HEK293 (cell line): ENCODE measurements around the gene MBP.

Experiments
- CTCF ChIA-PET: fragments of 350-600 bp; formaldehyde crosslinking; extraction: SDS; loops from one replicate; lab custom pipeline; 2021; ENCODE audit warnings: antibody characterized with exemption; lab: Yijun Ruan, JAX
- POLR2A ChIA-PET: fragments of 300-600 bp; formaldehyde crosslinking; extraction: SDS; loops from one replicate; lab custom pipeline; 2020; ENCODE audit warnings: antibody characterized with exemption, inconsistent platforms; lab: Yijun Ruan, JAX
- H3K27ac ChIP-seq: fragments of 200-500 bp; sonication (Bioruptor generic); 2 replicates; pipeline ENCODE4 v1.5.1; 2014; ENCODE audit warnings: low read depth, low read length, control low read depth, inconsistent platforms; ENCODE audit errors: extremely low read depth
- H3K36me3 ChIP-seq, 2 experiments: fragments of 200-500 bp in 1 of 2; sonication (Bioruptor generic) in 1 of 2; 1 replicate in 1 of 2; 2 replicates in 1 of 2; pipeline ENCODE4 v1.5.1; 2014 to 2017; ENCODE audit warnings: inconsistent platforms in 2 of 2, low read length in 2 of 2; ENCODE audit not compliant: control insufficient read depth in 2 of 2, insufficient read depth in 1 of 2
- H3K4me1 ChIP-seq: fragments of 200-500 bp; sonication (Bioruptor generic); 2 replicates; pipeline ENCODE4 v1.5.1; 2014; ENCODE audit warnings: mild to moderate bottlenecking, low read length, inconsistent platforms; ENCODE audit not compliant: control insufficient read depth, insufficient read depth
- H3K4me3 ChIP-seq: 2 replicates; pipeline ENCODE4 v1.5.1; 2011; ENCODE audit warnings: low read depth, mild to moderate bottlenecking, control low read depth, low read length, moderate library complexity
- H3K9me3 ChIP-seq: fragments of 200-500 bp; sonication (Bioruptor generic); 2 replicates; pipeline ENCODE4 v1.5.1; 2014; ENCODE audit warnings: low read depth, low read length, inconsistent platforms; ENCODE audit not compliant: control insufficient read depth, insufficient read depth
- KLF16 ChIP-seq: fragments of 450-650 bp; formaldehyde crosslinking; IDR thresholded peaks from 2 replicates; pipeline ENCODE4 v1.5.1; 2017; ENCODE audit warnings: missing biosample characterization, missing genetic modification characterization
- KLF7 ChIP-seq: fragments of 450-650 bp; formaldehyde crosslinking; IDR thresholded peaks from 2 replicates; pipeline ENCODE4 v1.5.1; 2016; ENCODE audit warnings: missing biosample characterization, missing genetic modification characterization, borderline replicate concordance
- PRDM2 ChIP-seq: fragments of 450-650 bp; formaldehyde crosslinking; IDR thresholded peaks from 2 replicates; pipeline ENCODE4 v1.5.1; 2016; ENCODE audit warnings: missing biosample characterization, missing genetic modification characterization, borderline replicate concordance
- SCRT1 ChIP-seq: fragments of 450-650 bp; formaldehyde crosslinking; IDR thresholded peaks from 2 replicates; pipeline ENCODE4 v1.5.1; 2016; ENCODE audit warnings: missing biosample characterization, missing genetic modification characterization, borderline replicate concordance
- SP3 ChIP-seq: fragments of 450-650 bp; formaldehyde crosslinking; IDR thresholded peaks from 2 replicates; pipeline ENCODE4 v1.5.1; 2016; ENCODE audit warnings: missing biosample characterization, missing genetic modification characterization
- WT1 ChIP-seq: fragments of 450-650 bp; formaldehyde crosslinking; IDR thresholded peaks from 2 replicates; pipeline ENCODE4 v1.5.1; 2016; ENCODE audit warnings: missing biosample characterization, missing genetic modification characterization
- YY1 ChIP-seq: fragments of 450-650 bp; formaldehyde crosslinking; IDR thresholded peaks from 2 replicates; pipeline ENCODE4 v1.5.1; 2018; ENCODE audit warnings: missing biosample characterization, missing genetic modification characterization
- ZFP3 ChIP-seq: fragments of 450-650 bp; formaldehyde crosslinking; IDR thresholded peaks from 2 replicates; pipeline ENCODE4 v1.5.1; 2016; ENCODE audit warnings: low read depth, missing biosample characterization, missing genetic modification characterization
- ZNF184 ChIP-seq: fragments of 450-650 bp; IDR thresholded peaks from 2 replicates; pipeline ENCODE4 v1.5.1; 2018; ENCODE audit warnings: missing biosample characterization, mild to moderate bottlenecking, missing genetic modification characterization
- ZNF354C ChIP-seq: fragments of 450-650 bp; formaldehyde crosslinking; IDR thresholded peaks from 2 replicates; pipeline ENCODE4 v1.5.1; 2016; ENCODE audit warnings: missing biosample characterization, missing genetic modification characterization, low read depth, borderline replicate concordance
- ZNF416 ChIP-seq: fragments of 450-650 bp; formaldehyde crosslinking; IDR thresholded peaks from 2 replicates; pipeline ENCODE4 v1.5.1; 2016; ENCODE audit warnings: missing biosample characterization, missing genetic modification characterization
- ZNF639 ChIP-seq: fragments of 450-650 bp; formaldehyde crosslinking; IDR thresholded peaks from 2 replicates; pipeline ENCODE4 v1.5.1; 2016; ENCODE audit warnings: missing biosample characterization, missing genetic modification characterization
- ZNF654 ChIP-seq: fragments of 450-650 bp; formaldehyde crosslinking; IDR thresholded peaks from 2 replicates; pipeline ENCODE4 v1.5.1; 2016; ENCODE audit warnings: low read depth, missing biosample characterization, missing genetic modification characterization
- ZNF777 ChIP-seq: fragments of 450-650 bp; formaldehyde crosslinking; IDR thresholded peaks from 2 replicates; pipeline ENCODE4 v1.5.1; 2017; ENCODE audit warnings: missing biosample characterization, missing genetic modification characterization, borderline replicate concordance

Gene MBP

GRCh38 chr18:76996429-76996828 is 136.2 kb downstream of the MBP start:
- Histone ChIP-seq H3K4me1 (peaks cover 4% of the 10 kb centered on the region), H3K9me3 (no peaks in the 10 kb centered on the region), H3K4me3 (no peak overlapping the region), H3K36me3 (no peaks in the 10 kb centered on the region), H3K27ac (no peak overlapping the region)
- ChIA-PET CTCF (interaction anchor here (0.7 to 2.3 kb wide), 5 partner anchors 12 to 654 kb away, joined by 3 to 14 read pairs (median 5); no protein-coding TSS in a partner anchor), POLR2A (no interaction called here)
- TF ChIP-seq ZNF639 (tag by site-specific recombination) (no peak), ZFP3 (tag by site-specific recombination) (no peak), WT1 (no peak), KLF7 (no peak)
- TF ChIP-seq, all 188 proteins: peak for 0

- CTCF ChIA-PET = interaction anchor here (0.7 to 2.3 kb wide), 2 partner anchors 12 to 73 kb away, joined by 3 to 14 read pairs; no protein-coding TSS in a partner anchor
- peaks cover 4% of the 10 kb centered on the region for H3K4me1 ChIP-seq
- TF ChIP-seq SP3 (tag by site-specific recombination) (no peak), ZNF654 (no peak), ZNF184 (tag by site-specific recombination) (no peak), YY1 (tag by site-specific recombination) (no peak), SCRT1 (tag by site-specific recombination) (no peak), WT1 (no peak), ZNF777 (tag by site-specific recombination) (no peak)
- TF ChIP-seq, all 188 proteins: peak for 0
Measured at GRCh38 chr18:76995896-76996295, 136.7 kb downstream of the MBP start.

GRCh38 chr18:76994086-76994654 is 138.4 kb downstream of the MBP start:
- no peak for TF ChIP-seq ZNF416
- Histone ChIP-seq H3K9me3 (no peaks in the 10 kb centered on the region), H3K4me3 (no peak overlapping the region), H3K4me1 (peaks cover 4% of the 10 kb centered on the region), H3K27ac (no peak overlapping the region), H3K36me3 (no peaks in the 10 kb centered on the region)
- ChIA-PET CTCF (interaction anchor here (3.4 kb wide), 1 partner anchor 11 kb away, joined by 21 read pairs; no protein-coding TSS in a partner anchor), POLR2A (no interaction called here)

More at GRCh38 chr18:76995896-76996295, 136.7 kb downstream of the MBP start:
- H3K4me3 ChIP-seq = no peak overlapping the region
- no peaks in the 10 kb centered on the region for H3K9me3 ChIP-seq
- POLR2A ChIA-PET = no interaction called here
- no peaks in the 10 kb centered on the region for H3K36me3 ChIP-seq
- H3K27ac ChIP-seq = no peak overlapping the region

- Histone ChIP-seq H3K9me3 (no peaks in the 10 kb centered on the region), H3K27ac (no peak overlapping the region)
- POLR2A ChIA-PET = no interaction called here
- TF ChIP-seq PRDM2 (tag by site-specific recombination) (no peak), ZNF354C (tag by site-specific recombination) (no peak), KLF16 (tag by site-specific recombination) (no peak)
- TF ChIP-seq, all 188 proteins: peak for 0
- no peak overlapping the region for H3K4me3 ChIP-seq
- CTCF ChIA-PET = interaction anchor here (0.9 to 3.4 kb wide), 2 partner anchors 10 to 189 kb away, joined by 5 to 21 read pairs; no protein-coding TSS in a partner anchor
- H3K4me1 ChIP-seq = peaks cover 4% of the 10 kb centered on the region
- H3K36me3 ChIP-seq = no peaks in the 10 kb centered on the region
Measured at GRCh38 chr18:76993573-76993972, 139.0 kb downstream of the MBP start.
